DOHH2 (cell line): ENCODE results near the gene ADGRG1.

ENCODE experiments used
- EZH2phosphoT487 ChIP-seq: fragments of 200-600 bp; sonication (generic); IDR thresholded peaks from 2 replicates; pipeline ENCODE4 v1.6.1; 2017; ENCODE audit warnings: borderline replicate concordance, mild to moderate bottlenecking, antibody characterized with exemption, low read length, moderate library complexity, mixed read lengths
- TF ChIP-seq, protein P1 (sequence below): fragments of 200-600 bp; sonication (generic); IDR thresholded peaks from one replicate; pipeline ENCODE4 v1.5.1; 2014; ENCODE audit warnings: antibody characterized with exemption, mild to moderate bottlenecking, low read depth, low read length; ENCODE audit not compliant: poor library complexity, severe bottlenecking

GRCh38 chr16:57643147-57643874, 14.9 kb downstream of the ADGRG1 start:
- TF ChIP-seq, protein P1, sequence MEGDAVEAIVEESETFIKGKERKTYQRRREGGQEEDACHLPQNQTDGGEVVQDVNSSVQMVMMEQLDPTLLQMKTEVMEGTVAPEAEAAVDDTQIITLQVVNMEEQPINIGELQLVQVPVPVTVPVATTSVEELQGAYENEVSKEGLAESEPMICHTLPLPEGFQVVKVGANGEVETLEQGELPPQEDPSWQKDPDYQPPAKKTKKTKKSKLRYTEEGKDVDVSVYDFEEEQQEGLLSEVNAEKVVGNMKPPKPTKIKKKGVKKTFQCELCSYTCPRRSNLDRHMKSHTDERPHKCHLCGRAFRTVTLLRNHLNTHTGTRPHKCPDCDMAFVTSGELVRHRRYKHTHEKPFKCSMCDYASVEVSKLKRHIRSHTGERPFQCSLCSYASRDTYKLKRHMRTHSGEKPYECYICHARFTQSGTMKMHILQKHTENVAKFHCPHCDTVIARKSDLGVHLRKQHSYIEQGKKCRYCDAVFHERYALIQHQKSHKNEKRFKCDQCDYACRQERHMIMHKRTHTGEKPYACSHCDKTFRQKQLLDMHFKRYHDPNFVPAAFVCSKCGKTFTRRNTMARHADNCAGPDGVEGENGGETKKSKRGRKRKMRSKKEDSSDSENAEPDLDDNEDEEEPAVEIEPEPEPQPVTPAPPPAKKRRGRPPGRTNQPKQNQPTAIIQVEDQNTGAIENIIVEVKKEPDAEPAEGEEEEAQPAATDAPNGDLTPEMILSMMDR: no peak
- TF ChIP-seq EZH2phosphoT487: no peak
